Activated T-helper 1 cell treated with anti-CD3 and anti-CD28 coated beads, Interleukin-12 subunit alpha, Interleukin-12 subunit beta, Interleukin-2, Interleukin-4 antibody, amounts not matched to agents 30 ng/mL and 10 ng/mL and 1 ng/mL, durations not matched to agents 14 hours and 24 hours and 36 hours (primary cell): ENCODE data around the gene BTBD7. TPM values are rescaled to one million over a fixed set of nuclear protein-coding genes. Genes with fewer than 3 reads are reported as not detected.
"Not testable (repeated sequence)": the region's sequence is repeated elsewhere in the genome, so short reads cannot be mapped to it uniquely, and the experiment has no call there.

Experiments
- DNase-seq: peaks from one replicate; pipeline ENCODE4 v3.0.0; 2021; ENCODE audit warnings: low spot score
- H3K27ac Mint-ChIP-seq: one replicate; pipeline ENCODE4 v1.8.0; 2021; ENCODE audit warnings: mild to moderate bottlenecking, mixed read lengths
- H3K27me3 Mint-ChIP-seq: one replicate; pipeline ENCODE4 v1.8.0; 2022; ENCODE audit warnings: mild to moderate bottlenecking, moderate library complexity, mixed read lengths; ENCODE audit not compliant: insufficient read depth
- H3K36me3 Mint-ChIP-seq: one replicate; pipeline ENCODE4 v1.8.0; 2021; ENCODE audit warnings: low read depth, mixed read lengths
- H3K4me1 Mint-ChIP-seq: one replicate; pipeline ENCODE4 v1.8.0; 2021; ENCODE audit warnings: low read depth, mixed read lengths
- H3K4me3 Mint-ChIP-seq: one replicate; pipeline ENCODE4 v1.8.0; 2021; ENCODE audit warnings: mild to moderate bottlenecking, moderate library complexity, mixed read lengths
- H3K9me3 Mint-ChIP-seq: one replicate; pipeline ENCODE4 v1.8.0; 2021; ENCODE audit warnings: mixed read lengths
- intact Hi-C: fragments of 100-400 bp; cut with micrococcal nuclease; formaldehyde crosslinking; loops from one replicate; pipeline ENCODE4 v1.15.1; 2024
- total RNA-seq: library from RNA; stranded (reverse); gene quantifications from 2 replicates; pipeline ENCODE4 v1.2.3, GENCODE V29; 2022

BTBD7 gene, protein sequence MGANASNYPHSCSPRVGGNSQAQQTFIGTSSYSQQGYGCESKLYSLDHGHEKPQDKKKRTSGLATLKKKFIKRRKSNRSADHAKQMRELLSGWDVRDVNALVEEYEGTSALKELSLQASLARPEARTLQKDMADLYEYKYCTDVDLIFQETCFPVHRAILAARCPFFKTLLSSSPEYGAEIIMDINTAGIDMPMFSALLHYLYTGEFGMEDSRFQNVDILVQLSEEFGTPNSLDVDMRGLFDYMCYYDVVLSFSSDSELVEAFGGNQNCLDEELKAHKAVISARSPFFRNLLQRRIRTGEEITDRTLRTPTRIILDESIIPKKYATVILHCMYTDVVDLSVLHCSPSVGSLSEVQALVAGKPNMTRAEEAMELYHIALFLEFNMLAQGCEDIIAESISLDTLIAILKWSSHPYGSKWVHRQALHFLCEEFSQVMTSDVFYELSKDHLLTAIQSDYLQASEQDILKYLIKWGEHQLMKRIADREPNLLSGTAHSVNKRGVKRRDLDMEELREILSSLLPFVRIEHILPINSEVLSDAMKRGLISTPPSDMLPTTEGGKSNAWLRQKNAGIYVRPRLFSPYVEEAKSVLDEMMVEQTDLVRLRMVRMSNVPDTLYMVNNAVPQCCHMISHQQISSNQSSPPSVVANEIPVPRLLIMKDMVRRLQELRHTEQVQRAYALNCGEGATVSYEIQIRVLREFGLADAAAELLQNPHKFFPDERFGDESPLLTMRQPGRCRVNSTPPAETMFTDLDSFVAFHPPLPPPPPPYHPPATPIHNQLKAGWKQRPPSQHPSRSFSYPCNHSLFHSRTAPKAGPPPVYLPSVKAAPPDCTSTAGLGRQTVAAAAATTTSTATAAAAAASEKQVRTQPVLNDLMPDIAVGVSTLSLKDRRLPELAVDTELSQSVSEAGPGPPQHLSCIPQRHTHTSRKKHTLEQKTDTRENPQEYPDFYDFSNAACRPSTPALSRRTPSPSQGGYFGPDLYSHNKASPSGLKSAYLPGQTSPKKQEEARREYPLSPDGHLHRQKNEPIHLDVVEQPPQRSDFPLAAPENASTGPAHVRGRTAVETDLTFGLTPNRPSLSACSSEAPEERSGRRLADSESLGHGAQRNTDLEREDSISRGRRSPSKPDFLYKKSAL
- 20.6 and 22.8 TPM in 2 replicates for total RNA-seq

DNA sequence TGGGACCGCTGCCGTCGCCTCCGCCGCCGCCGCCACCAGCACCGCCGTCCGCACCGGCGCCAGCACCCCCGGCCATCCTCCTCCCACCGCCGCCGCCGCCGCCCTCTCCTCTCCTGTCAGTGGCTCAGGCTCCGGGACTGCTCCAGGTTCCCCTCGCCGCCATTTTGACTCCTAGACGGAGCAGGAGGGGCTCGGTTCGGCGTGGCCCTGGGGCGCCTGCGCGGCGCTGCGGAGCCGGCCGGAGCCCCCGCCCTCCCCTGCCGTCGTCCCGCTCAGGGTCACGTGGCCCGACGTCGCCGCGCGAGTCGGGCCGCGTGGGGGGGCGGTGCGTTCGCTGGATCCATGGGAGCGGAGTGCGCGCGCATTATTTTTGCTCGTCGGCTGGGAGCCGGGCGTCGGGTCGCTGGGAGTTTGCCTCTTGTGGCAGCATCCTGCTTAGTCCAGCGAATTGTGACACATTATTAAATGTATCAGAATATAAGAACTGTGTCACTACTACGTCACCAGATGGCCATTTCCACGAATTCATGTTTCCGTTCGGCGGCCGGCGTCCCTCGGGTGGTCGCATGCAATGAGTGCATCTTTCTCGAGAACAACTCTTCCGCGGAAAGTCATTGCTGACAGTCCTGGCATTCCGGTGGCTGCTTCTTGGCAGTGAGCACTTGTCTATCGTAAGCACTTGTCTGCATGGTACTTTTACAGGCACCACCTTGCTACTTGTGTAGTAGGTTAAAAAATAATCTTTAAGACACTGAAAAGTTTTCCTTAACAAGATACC is at the start of gene BTBD7:
Gene BTBD7 (minus strand): TSS at position 184 of the 778 bp plus-strand sequence. CDS start 36,985 bp downstream, outside the sequence.
- DNase-seq = peak; percentile 94
- intact Hi-C loops = loop anchor here (1.0 to 5.0 kb wide), 5 partner anchors 127 to 844 kb away; partner anchors contain the start of genes DDX24, IFI27L1 and LYSET
- Mint-ChIP-seq H3K27me3 (no peaks in the 10 kb centered on the region), H3K36me3 (no peaks in the 10 kb centered on the region), H3K4me3 (peak within 1 kb of the TSS; percentile 92), H3K27ac (peak within 1 kb of the TSS; percentile 92), H3K9me3 (peaks cover 5% of the 10 kb centered on the region), H3K4me1 (peaks cover 49% of the 10 kb centered on the region)

DNA sequence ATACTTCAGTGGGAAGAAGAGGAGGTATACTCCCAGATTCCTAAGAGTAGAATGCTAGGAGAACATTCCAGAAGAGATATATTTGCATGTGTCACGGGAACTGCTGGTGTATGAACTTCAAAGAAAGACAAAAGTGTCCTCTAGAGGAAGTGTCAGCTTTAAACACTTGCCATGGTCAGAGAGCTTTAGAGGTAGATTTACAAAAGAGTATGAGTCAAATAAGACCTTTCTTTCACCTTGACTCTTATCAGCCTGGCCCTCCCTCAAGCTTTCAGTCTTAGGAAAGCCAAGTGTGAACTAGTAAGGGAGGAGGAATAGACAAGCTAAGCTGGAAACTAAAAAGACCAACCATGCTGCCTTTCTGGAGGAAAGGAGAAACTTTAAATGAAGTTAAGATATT is 48.8 kb upstream of the BTBD7 start:
- Mint-ChIP-seq H3K27ac (no peak overlapping the region), H3K4me1 (no peaks in the 10 kb centered on the region), H3K9me3 (no peaks in the 10 kb centered on the region), H3K4me3 (no peak overlapping the region), H3K27me3 (peaks cover 35% of the 10 kb centered on the region), H3K36me3 (no peaks in the 10 kb centered on the region)
- no peak for DNase-seq
- intact Hi-C loops = no loop called here

DNA sequence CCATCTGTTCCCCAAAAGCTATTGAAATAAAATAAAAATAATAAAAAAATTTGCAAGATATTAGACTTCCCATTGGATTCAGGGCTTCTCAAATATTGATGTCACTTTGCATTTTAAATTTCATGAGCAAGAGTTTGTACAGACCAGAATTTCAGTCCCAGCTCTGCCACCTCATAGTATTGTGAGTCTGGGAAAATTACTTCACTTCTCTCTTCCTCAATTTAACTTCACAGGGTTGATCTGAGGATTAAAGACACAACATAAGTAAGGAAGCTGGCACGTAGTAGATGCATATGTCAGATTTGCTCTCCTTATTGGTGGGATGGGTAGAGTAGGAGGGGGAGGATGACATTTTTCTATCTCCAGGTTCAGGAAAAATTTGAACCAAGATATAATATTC is 47.0 kb upstream of the BTBD7 start:
- Mint-ChIP-seq H3K27ac (no peak overlapping the region), H3K4me1 (no peaks in the 10 kb centered on the region), H3K9me3 (no peaks in the 10 kb centered on the region), H3K27me3 (peaks cover 22% of the 10 kb centered on the region), H3K4me3 (no peak overlapping the region), H3K36me3 (no peaks in the 10 kb centered on the region)
- intact Hi-C loops = no loop called here
- DNase-seq = no peak

DNA sequence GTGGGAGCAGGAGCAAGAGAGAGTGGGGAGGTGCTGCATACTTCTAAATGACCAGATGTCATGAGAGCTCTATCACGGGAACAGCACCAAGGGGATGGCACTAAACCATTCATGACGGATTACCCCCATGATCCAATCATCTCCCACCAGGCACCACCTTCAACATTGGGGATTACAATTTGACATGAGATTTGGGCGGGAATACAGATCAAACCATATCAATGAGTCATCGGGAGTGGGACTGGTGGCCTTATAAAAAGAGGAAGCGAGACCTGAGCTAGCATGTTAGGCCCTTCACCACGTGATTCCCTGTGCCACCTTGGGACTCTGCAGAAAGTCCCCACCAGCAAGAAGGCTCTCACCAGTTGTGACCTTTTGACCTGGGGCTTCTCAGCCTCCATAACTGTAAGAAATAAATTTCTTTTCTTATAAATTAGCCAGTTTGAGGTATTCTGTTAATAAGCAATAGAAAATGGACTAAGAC is 42.9 kb upstream of the BTBD7 start:
- no peaks in the 10 kb centered on the region for H3K4me1 Mint-ChIP-seq
- H3K27me3 Mint-ChIP-seq = peaks cover 16% of the 10 kb centered on the region
- H3K36me3 Mint-ChIP-seq = no peaks in the 10 kb centered on the region
- intact Hi-C loops = no loop called here
- no peak overlapping the region for H3K27ac Mint-ChIP-seq
- no peak overlapping the region for H3K4me3 Mint-ChIP-seq
- H3K9me3 Mint-ChIP-seq = no peaks in the 10 kb centered on the region
- DNase-seq = no peak

DNA sequence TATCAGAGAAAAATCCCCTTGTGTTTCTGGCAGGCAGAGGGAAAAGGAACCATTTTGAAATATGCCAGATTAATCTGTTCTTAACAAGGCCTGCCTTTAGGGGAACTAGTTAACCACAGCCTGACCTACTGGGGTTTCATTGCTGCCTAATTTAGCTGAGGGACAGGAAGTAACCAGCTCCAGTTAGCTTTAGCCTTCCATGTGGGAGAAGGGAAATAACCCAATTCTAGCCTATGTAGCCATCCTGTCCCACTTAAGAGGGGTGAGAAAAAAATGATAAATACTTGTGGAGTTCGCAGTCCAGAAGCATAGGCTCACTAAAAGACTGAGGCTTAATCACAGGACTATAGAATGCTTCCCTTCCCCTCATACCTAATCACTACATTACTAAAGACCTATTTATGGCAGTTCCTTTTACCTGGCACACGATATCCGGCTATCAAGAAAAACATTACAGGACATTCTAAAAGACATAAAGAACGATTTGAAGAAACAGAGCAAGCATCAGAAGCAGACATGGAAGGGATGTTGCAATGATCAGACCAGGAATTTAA is 37.0 kb upstream of the BTBD7 start:
- no peak for DNase-seq
- Mint-ChIP-seq H3K4me1 (no peaks in the 10 kb centered on the region), H3K27me3 (peaks cover 4% of the 10 kb centered on the region), H3K4me3 (no peak overlapping the region), H3K9me3 (no peaks in the 10 kb centered on the region), H3K27ac (no peak overlapping the region), H3K36me3 (no peaks in the 10 kb centered on the region)
- intact Hi-C loops = loop anchor here (5.0 kb wide), 1 partner anchor 1838 kb away; no protein-coding TSS in a partner anchor

DNA sequence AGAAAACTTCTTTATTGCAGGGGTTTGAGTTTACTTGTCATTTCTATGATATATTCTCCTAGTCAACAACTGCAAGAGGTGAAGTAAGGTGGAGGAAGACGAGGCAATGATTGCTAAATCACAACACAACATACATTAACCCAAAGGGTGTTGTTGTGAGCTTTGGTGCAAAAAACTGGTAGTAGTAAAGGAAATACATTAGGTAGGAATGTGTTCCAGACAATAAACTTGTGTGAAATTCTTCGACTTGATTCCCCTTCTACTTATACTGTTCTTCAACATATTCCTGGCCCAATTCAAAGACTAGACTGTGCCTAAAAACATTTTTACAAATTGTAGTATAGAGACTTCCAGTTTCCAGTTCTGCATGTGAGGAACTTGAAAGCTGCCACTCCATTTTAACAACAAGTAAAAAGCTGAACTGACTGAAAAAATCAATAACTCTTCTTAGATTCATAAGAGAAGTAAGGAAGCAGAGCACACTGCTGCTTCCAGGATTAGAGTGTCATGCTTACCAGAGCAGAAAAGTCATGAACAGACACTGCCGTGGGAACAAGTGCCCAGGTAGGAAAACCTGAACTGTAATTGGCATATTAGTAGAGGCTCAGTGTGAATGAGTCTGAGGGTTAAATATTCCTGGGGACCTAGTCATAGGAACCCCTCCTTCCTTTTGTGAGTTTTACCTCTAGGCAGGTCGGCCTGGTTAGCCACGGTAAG is 36.3 kb upstream of the BTBD7 start:
- H3K4me1 Mint-ChIP-seq = no peaks in the 10 kb centered on the region
- H3K27ac Mint-ChIP-seq = no peak overlapping the region
- no peak for DNase-seq
- no peaks in the 10 kb centered on the region for H3K9me3 Mint-ChIP-seq
- H3K27me3 Mint-ChIP-seq = peaks cover 4% of the 10 kb centered on the region
- no peaks in the 10 kb centered on the region for H3K36me3 Mint-ChIP-seq
- intact Hi-C loops = loop anchor here (5.0 kb wide), 1 partner anchor 1838 kb away; no protein-coding TSS in a partner anchor
- no peak overlapping the region for H3K4me3 Mint-ChIP-seq

DNA sequence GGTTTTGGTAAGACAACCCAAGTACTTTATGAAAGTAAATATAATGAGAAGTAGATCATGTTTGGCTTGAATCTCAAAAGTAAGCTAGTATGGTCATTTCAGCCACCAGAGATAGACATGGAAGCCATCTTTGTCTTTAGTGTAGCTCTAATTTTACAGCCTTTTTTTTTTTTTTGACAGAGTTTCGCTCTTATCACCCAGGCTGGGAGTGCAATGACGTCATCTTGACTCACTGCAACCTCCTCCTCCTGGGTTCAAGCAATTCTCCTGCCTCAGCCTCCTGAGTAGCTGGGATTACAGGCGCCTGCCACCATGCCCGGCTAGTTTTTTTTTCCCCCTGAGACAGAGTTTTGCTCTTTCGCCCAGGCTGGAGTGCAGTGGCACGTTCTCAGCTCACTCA is 22.0 kb upstream of the BTBD7 start:
- H3K4me1 Mint-ChIP-seq, H3K4me3 Mint-ChIP-seq, intact Hi-C loops, H3K36me3 Mint-ChIP-seq, H3K9me3 Mint-ChIP-seq, DNase-seq, H3K27ac Mint-ChIP-seq: not testable (repeated sequence)
- peaks cover 11% of the 10 kb centered on the region for H3K27me3 Mint-ChIP-seq

DNA sequence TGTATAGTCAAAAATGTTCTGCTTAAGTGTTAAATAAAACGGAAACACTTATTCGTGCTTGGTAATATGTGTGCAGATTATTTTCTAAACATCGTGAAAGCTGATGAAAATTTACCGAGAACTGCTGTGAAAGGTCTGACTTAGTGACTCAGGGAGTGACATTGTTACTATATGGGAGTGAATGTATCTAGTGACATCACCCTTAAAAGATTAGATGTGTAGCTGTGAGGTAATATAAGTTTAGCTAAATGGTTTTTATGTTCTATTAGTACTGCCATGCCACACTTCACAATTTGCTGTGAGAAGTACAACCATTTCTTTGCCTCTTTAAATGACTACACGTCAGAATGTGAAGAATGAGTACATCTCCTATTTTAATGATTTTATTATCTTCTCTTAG is 15.5 kb upstream of the BTBD7 start:
- Mint-ChIP-seq H3K27ac (no peak overlapping the region), H3K36me3 (no peaks in the 10 kb centered on the region), H3K4me1 (no peaks in the 10 kb centered on the region), H3K4me3 (no peak overlapping the region), H3K9me3 (peaks cover 4% of the 10 kb centered on the region), H3K27me3 (peaks cover 6% of the 10 kb centered on the region)
- intact Hi-C loops = no loop called here
- no peak for DNase-seq

DNA sequence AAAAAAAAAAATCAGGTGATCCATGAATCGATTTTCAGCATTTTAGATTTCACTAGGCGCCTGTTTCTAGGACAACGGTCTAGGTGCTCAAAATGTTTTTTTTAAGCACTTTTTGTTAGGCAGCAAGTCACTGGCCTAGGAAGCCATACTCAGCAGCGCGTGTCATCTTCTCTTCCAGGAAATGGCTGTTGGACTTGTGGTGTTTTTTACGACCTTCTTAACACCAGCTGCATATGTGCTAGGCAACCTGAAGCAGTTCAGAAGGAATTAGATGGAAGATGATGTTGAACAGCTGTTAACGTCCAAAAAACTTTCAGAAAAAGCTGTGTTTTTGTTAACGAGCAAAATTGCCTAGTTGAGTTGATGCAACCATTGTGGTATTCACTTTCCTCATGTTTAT is 15.0 kb upstream of the BTBD7 start:
- no peaks in the 10 kb centered on the region for H3K4me1 Mint-ChIP-seq
- no peak overlapping the region for H3K27ac Mint-ChIP-seq
- DNase-seq = no peak
- H3K36me3 Mint-ChIP-seq = no peaks in the 10 kb centered on the region
- H3K9me3 Mint-ChIP-seq = peaks cover 4% of the 10 kb centered on the region
- H3K27me3 Mint-ChIP-seq = peaks cover 6% of the 10 kb centered on the region
- no peak overlapping the region for H3K4me3 Mint-ChIP-seq
- intact Hi-C loops = no loop called here

DNA sequence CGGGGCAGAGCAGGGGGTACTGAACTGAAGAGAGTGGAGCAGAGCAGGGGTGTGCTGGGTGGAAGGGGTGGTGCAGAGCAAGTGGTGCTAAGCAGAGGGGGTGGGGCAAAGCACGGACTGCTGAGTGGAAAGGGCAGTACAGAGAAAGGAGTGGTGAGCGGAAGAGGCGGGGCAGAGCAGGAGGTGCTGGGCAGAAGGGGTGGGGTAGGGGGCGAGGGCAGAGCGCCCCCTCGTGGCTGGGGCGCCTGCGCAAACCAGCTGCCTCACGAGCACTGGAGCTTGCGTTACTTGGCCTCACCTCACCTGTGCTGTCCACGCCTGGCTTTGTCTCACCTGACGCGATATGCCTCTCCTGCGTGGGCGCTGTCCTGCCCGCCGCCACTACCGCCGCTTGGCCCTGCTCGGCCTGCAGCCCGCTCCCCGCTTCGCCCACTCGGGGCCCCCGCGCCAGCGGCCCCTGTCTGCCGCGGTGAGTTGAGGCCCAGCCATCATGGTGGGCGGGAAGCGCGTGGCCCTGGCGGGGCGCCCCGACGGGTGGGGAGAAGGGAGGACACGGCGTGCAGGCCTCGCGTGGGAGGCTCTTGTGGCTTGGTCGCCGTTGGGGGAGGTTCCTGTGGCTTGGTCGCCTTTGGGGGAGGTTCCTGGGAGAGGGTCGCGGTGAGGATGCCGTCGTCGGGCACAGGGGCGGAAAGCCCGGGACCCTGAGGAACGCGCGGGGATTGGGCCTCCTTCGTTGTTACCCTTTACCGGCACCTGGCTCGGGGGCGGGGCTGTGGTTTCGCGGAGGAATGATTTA is 14.3 kb upstream of the BTBD7 start, which contains the start of gene COX8C:
Gene COX8C (plus strand): TSS at position 257 of the 796 bp plus-strand sequence. CDS start 87 bp downstream, at position 344.
- Mint-ChIP-seq H3K27me3 (peaks cover 5% of the 10 kb centered on the region), H3K9me3 (peaks cover 11% of the 10 kb centered on the region), H3K4me1 (no peaks in the 10 kb centered on the region), H3K4me3 (no peak within 1 kb of the TSS), H3K36me3 (peaks cover 1% of the 10 kb centered on the region), H3K27ac (no peak within 1 kb of the TSS)
- intact Hi-C loops = no loop called here
- no peak for DNase-seq

DNA sequence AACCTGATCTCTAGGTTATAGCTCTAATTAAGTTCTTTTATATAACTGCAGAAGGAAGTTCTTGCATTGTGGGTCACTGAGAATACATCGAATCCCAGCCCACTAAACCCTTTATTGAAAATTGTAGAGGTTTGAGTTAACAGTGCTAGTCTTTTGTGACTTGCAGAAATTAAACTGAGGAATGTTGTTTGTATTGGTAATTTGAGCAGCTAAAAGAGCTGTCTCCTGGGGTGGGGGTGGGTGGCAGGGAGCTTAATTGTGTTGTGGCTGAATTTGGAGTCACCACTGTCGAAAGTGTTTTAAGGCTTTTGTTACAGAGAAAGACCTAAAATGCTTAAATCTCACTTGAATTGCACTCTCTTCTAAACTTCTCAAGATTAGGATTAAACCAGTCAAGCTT is 11.0 kb upstream of the BTBD7 start:
- no peaks in the 10 kb centered on the region for H3K4me1 Mint-ChIP-seq
- H3K27me3 Mint-ChIP-seq = peaks cover 2% of the 10 kb centered on the region
- intact Hi-C loops = no loop called here
- DNase-seq = no peak
- H3K4me3 Mint-ChIP-seq = no peak overlapping the region
- H3K9me3 Mint-ChIP-seq = peaks cover 19% of the 10 kb centered on the region
- H3K36me3 Mint-ChIP-seq = peaks cover 3% of the 10 kb centered on the region
- H3K27ac Mint-ChIP-seq = no peak overlapping the region
